Kidney (tissue), 14 donors: Measurements from ENCODE around the gene TGM3. TPM values are rescaled to one million over a fixed set of nuclear protein-coding genes. Genes with fewer than 3 reads are reported as not detected.

Experiments
- DNase-seq, 5 donors: peaks; one replicate each; pipeline ENCODE4 v3.0.0-alpha.2; 2013 to 2020
- FAIRE-seq: peaks from 2 replicates; lab custom pipeline; 2012; peaks lifted over from hg19 to GRCh38; lab: Jason Lieb, UNC
- H3K27ac ChIP-seq, 2 donors: one replicate each; pipeline ENCODE4 v1.7.0; 2013; ENCODE audit warnings: low read depth in 2 of 2, low read length in 2 of 2, inconsistent platforms in 1 of 2
- H3K27me3 ChIP-seq: one replicate; pipeline ENCODE4 v1.7.1; 2013; ENCODE audit warnings: low read length, inconsistent platforms; ENCODE audit not compliant: control insufficient read depth, insufficient read depth
- H3K36me3 ChIP-seq, 3 donors: one replicate each; pipeline versions ENCODE4 v1.7.0 to v1.7.1; 2013; ENCODE audit warnings: low read length in 3 of 3, control low read depth in 1 of 3, inconsistent platforms in 1 of 3; ENCODE audit not compliant: insufficient read depth in 3 of 3, control insufficient read depth in 2 of 3
- H3K4me1 ChIP-seq, 3 donors: one replicate each; pipeline versions ENCODE4 v1.7.0 to v1.7.1; 2013; ENCODE audit warnings: low read length in 3 of 3, inconsistent platforms in 1 of 3, low read depth in 1 of 3; ENCODE audit not compliant: control insufficient read depth in 2 of 3, insufficient read depth in 2 of 3
- H3K4me3 ChIP-seq, 3 donors: one replicate each; pipeline versions ENCODE4 v1.7.0 to v1.8.1; 2013; ENCODE audit warnings: low read length in 3 of 3, control low read depth in 1 of 3, inconsistent platforms in 1 of 3
- H3K9ac ChIP-seq, 3 donors: one replicate each; pipeline versions ENCODE4 v1.7.0 to v1.7.1; 2013; ENCODE audit warnings: low read length in 3 of 3, control low read depth in 1 of 3, inconsistent platforms in 1 of 3
- H3K9me3 ChIP-seq, 3 donors: one replicate each; pipeline versions ENCODE4 v1.7.0 to v1.7.1; 2013; ENCODE audit warnings: low read length in 3 of 3, control low read depth in 1 of 3, inconsistent platforms in 1 of 3; ENCODE audit not compliant: control insufficient read depth in 2 of 3, insufficient read depth in 1 of 3
- CTCF ChIP-seq: IDR thresholded peaks from 3 replicates; pipeline ENCODE4 v1.5.1; 2012; ENCODE audit warnings: mild to moderate bottlenecking, moderate library complexity, borderline replicate concordance; ENCODE audit not compliant: insufficient read depth; ENCODE audit errors: extremely low read depth
- intact Hi-C: fragments of 100-400 bp; cut with DNase I; formaldehyde crosslinking; loops from one replicate; pipeline ENCODE4 v1.11.1; 2022
- polyA plus RNA-seq: library from polyadenylated mRNA; stranded (reverse); fragments of 350-450 nt; fragmentation: Illumina TruSeq; extraction: RNeasy Lipid Tissue Mini Kit (QIAGEN cat#74804); gene quantifications from one replicate; pipeline ENCODE4 v1.2.3, GENCODE V29; 2014; ENCODE audit warnings: low read depth, low replicate concordance; ENCODE audit not compliant: insufficient read depth
- total RNA-seq: library from RNA; stranded (reverse); fragmentation: NEBNext Ultra II Directional; extraction: Animal tissue kit (Norgen Biotek cat#: 25700); gene quantifications from one replicate; pipeline ENCODE4 v1.2.1, GENCODE V29; 2021
- donor health status: control.
- donor health status: control.
- donor health status: control.
- donor health status: control.
- donor health status: control.
- donor health status: DM: yes; HTN: yes; CAD: no.
- donor health status: Normal renal cell carcinoma (clear cell type).

TGM3 gene
- total and polyA plus RNA-seq, 2 donors from 2014 or later = 0.13 TPM; not detected in 1

- TF ChIP-seq CTCF = no peak
- DNase-seq = no peak
- no peak overlapping the region for H3K27ac ChIP-seq
Measured at GRCh38 chr20:2292416-2293110, 3.2 kb upstream of the TGM3 start.

GRCh38 chr20:2293486-2293885, 2.3 kb upstream of the TGM3 start:
- H3K27ac ChIP-seq = no peak overlapping the region
- no peak for DNase-seq
- FAIRE-seq = no peak

More at GRCh38 chr20:2292416-2293110, 3.2 kb upstream of the TGM3 start:
- Histone ChIP-seq H3K4me1 (peaks cover 0 to 3% (median 0%) of the 10 kb centered on the region in 3 donors), H3K9me3 (no peaks in the 10 kb centered on the region), H3K27me3 (no peaks in the 10 kb centered on the region), H3K9ac (no peak overlapping the region), H3K4me3 (no peak overlapping the region), H3K36me3 (no peaks in the 10 kb centered on the region)
- intact Hi-C loops = no loop called here
- FAIRE-seq = no peak

GRCh38 chr20:2293971-2294370, 1.8 kb upstream of the TGM3 start:
- Histone ChIP-seq H3K27ac (no peak overlapping the region), H3K9me3 (no peaks in the 10 kb centered on the region), H3K4me1 (peaks cover 0 to 3% (median 0%) of the 10 kb centered on the region in 3 donors), H3K9ac (no peak overlapping the region), H3K36me3 (no peaks in the 10 kb centered on the region), H3K27me3 (no peaks in the 10 kb centered on the region), H3K4me3 (no peak overlapping the region)
- TF ChIP-seq CTCF = no peak
- intact Hi-C loops = no loop called here
- DNase-seq = no peak
- no peak for FAIRE-seq

More at GRCh38 chr20:2293486-2293885, 2.3 kb upstream of the TGM3 start:
- Histone ChIP-seq H3K4me3 (no peak overlapping the region), H3K27me3 (no peaks in the 10 kb centered on the region), H3K4me1 (peaks cover 0 to 3% (median 0%) of the 10 kb centered on the region in 3 donors), H3K36me3 (no peaks in the 10 kb centered on the region), H3K9ac (no peak overlapping the region), H3K9me3 (no peaks in the 10 kb centered on the region)
- intact Hi-C loops = no loop called here
- no peak for TF ChIP-seq CTCF
